ENCODE measurements around the gene TRAF3.

TRAF3 gene

GRCh38 chr14:102809870-102810269, 32.6 kb downstream of the TRAF3 start:
- no peak for DNase-seq

GRCh38 chr14:102810523-102810922, 33.3 kb downstream of the TRAF3 start:
- DNase-seq = no peak

- no peak for DNase-seq
Measured at GRCh38 chr14:102811254-102811963, 34.2 kb downstream of the TRAF3 start.

- no peak for DNase-seq
Measured at GRCh38 chr14:102811971-102812370, 34.7 kb downstream of the TRAF3 start.

- no peak for DNase-seq
Measured at GRCh38 chr14:102813691-102814090, 36.4 kb downstream of the TRAF3 start.

- DNase-seq = no peak
Measured at GRCh38 chr14:102817318-102817717, 40.1 kb downstream of the TRAF3 start.

- DNase-seq = no peak
Measured at GRCh38 chr14:102817942-102818940, 41.0 kb downstream of the TRAF3 start.

GRCh38 chr14:102819176-102819628, 42.0 kb downstream of the TRAF3 start:
- no peak for DNase-seq

- no peak for DNase-seq
Measured at GRCh38 chr14:102819747-102820330, 42.6 kb downstream of the TRAF3 start.

GRCh38 chr14:102821252-102821651, 44.0 kb downstream of the TRAF3 start:
- no peak for DNase-seq

GRCh38 chr14:102822311-102822863, 45.1 kb downstream of the TRAF3 start:
- DNase-seq = no peak

GRCh38 chr14:102822887-102823286, 45.6 kb downstream of the TRAF3 start:
- DNase-seq = peak; percentile 57

- no peak for DNase-seq
Measured at GRCh38 chr14:102823546-102823945, 46.3 kb downstream of the TRAF3 start.

- no peak for DNase-seq
Measured at GRCh38 chr14:102824832-102825231, 47.6 kb downstream of the TRAF3 start.

GRCh38 chr14:102825307-102826095, 48.3 kb downstream of the TRAF3 start:
- no peak for DNase-seq

- DNase-seq = no peak
Measured at GRCh38 chr14:102826161-102826560, 48.9 kb downstream of the TRAF3 start.

- DNase-seq = no peak
Measured at GRCh38 chr14:102826751-102827675, 49.8 kb downstream of the TRAF3 start.

GRCh38 chr14:102827716-102828115, 50.5 kb downstream of the TRAF3 start:
- no peak for DNase-seq

- DNase-seq = no peak
Measured at GRCh38 chr14:102828151-102828550, 50.9 kb downstream of the TRAF3 start.

GRCh38 chr14:102829016-102829548, 51.8 kb downstream of the TRAF3 start:
- no peak for DNase-seq

All from DMS 273 treated with DMSO at 0.1 percent for 48 hours (cell line).